Gastrocnemius medialis (tissue), 4 donors: ENCODE measurements around the gene PRG3.

Experiments used
- POLR2A ChIP-seq, 2 donors: fragments of 450-650 bp; IDR thresholded peaks; one replicate each; pipeline ENCODE4 v1.6.1; 2017; ENCODE audit warnings: antibody characterized with exemption in 2 of 2, mild to moderate bottlenecking in 2 of 2, moderate library complexity in 2 of 2
- TF ChIP-seq, protein P1 (sequence below), 5 experiments: fragments of 450-650 bp in 3 of 5; fragments of 200-600 bp in 2 of 5; sonication (generic) in 2 of 5; IDR thresholded peaks in 4 of 5; conservative IDR thresholded peaks in 1 of 5; 1 replicate in 4 of 5; 2 replicates in 1 of 5; pipeline ENCODE4 v1.5.1; 2016 to 2019; ENCODE audit warnings: antibody characterized with exemption in 5 of 5, mild to moderate bottlenecking in 3 of 5, moderate library complexity in 3 of 5

DNA sequence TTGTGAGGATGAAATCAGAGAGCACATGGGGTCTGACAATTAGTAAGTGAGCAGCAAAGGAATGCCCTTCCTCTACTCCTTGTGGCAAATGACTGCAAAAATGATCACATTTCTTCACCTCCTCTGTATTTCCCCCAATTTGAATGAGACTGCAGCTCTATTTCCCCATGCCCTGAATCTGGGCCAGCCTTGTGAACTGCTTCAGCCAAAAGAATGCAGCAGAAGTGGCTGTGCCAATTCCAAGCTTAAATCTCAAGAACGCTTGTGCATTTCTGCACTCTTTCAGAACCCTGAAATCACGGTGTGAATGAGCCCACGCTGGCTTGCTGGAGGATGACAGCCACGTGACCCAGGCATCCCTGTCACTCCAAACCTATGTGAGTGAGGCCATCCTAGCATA lies 36.1 kb upstream of the PRG3 start:
- TF ChIP-seq, protein P1, sequence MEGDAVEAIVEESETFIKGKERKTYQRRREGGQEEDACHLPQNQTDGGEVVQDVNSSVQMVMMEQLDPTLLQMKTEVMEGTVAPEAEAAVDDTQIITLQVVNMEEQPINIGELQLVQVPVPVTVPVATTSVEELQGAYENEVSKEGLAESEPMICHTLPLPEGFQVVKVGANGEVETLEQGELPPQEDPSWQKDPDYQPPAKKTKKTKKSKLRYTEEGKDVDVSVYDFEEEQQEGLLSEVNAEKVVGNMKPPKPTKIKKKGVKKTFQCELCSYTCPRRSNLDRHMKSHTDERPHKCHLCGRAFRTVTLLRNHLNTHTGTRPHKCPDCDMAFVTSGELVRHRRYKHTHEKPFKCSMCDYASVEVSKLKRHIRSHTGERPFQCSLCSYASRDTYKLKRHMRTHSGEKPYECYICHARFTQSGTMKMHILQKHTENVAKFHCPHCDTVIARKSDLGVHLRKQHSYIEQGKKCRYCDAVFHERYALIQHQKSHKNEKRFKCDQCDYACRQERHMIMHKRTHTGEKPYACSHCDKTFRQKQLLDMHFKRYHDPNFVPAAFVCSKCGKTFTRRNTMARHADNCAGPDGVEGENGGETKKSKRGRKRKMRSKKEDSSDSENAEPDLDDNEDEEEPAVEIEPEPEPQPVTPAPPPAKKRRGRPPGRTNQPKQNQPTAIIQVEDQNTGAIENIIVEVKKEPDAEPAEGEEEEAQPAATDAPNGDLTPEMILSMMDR (IDR thresholded peaks at IDR 0.05 in 4 of 5, conservative IDR thresholded peaks at IDR 0.05 in 1 of 5) = no peak
- no peak for TF ChIP-seq POLR2A (IDR thresholded peaks at IDR 0.05)
